H1 (cell line): ENCODE data around the gene RAD51B. TPM values are rescaled to one million over a fixed set of nuclear protein-coding genes. Genes with fewer than 3 reads are reported as not detected.

ENCODE experiments used
- CBX8 ChIP-seq: fragments of 300-800, 300-1000 bp; sonication (generic); IDR thresholded peaks from 2 replicates; pipeline ENCODE4 v1.7.1; 2016; ENCODE audit warnings: low read depth, low read length, borderline replicate concordance
- CHD7 ChIP-seq: fragments of 300-600 bp; sonication (generic); IDR thresholded peaks from 2 replicates; pipeline ENCODE4 v1.7.1; 2012; ENCODE audit warnings: low read length, moderate library complexity, mild to moderate bottlenecking, inconsistent platforms; ENCODE audit not compliant: insufficient replicate concordance
- NANOG ChIP-seq: IDR thresholded peaks from 2 replicates; pipeline ENCODE4 v1.6.1; 2011; ENCODE audit warnings: low read length, low read depth, mild to moderate bottlenecking, inconsistent platforms; ENCODE audit not compliant: insufficient read depth, poor library complexity, severe bottlenecking
- NRF1 ChIP-seq: IDR thresholded peaks from 2 replicates; pipeline ENCODE4 v1.6.1; 2011; ENCODE audit warnings: mild to moderate bottlenecking, low read depth, low read length, improper control_type of control experiment
- RNF2 ChIP-seq: fragments of 200-900, 300-1000 bp; sonication (generic); IDR thresholded peaks from 2 replicates; pipeline ENCODE4 v1.7.1; 2016; ENCODE audit warnings: borderline replicate concordance, low read depth, mild to moderate bottlenecking, antibody characterized with exemption, low read length; ENCODE audit not compliant: poor library complexity, severe bottlenecking; ENCODE audit errors: missing control alignments
- TBP ChIP-seq: IDR thresholded peaks from 2 replicates; pipeline ENCODE4 v1.6.1; 2011; ENCODE audit warnings: low read depth, low read length, improper control_type of control experiment
- TEAD4 ChIP-seq: IDR thresholded peaks from 2 replicates; pipeline ENCODE4 v1.6.1; 2012; ENCODE audit warnings: low read depth, low read length, inconsistent platforms, mixed read lengths
- polyA plus RNA-seq, 7 experiments: library from polyadenylated mRNA; depleted of rRNA in 3 of 7; stranded (reverse) in 5 of 7; unstranded in 2 of 7; fragments of >200 nt in 5 of 7; fragments of 200-250 nt in 2 of 7; gene quantifications; 1 replicate in 5 of 7; 2 replicates in 1 of 7; 4 replicates in 1 of 7; pipeline versions ENCODE4 v1.2.1 to v1.2.3, GENCODE V29; 2011 to 2013; ENCODE audit warnings: missing spikeins in 2 of 7, mixed read lengths in 2 of 7
- total RNA-seq: library from RNA; stranded (reverse); fragmentation: NEBNext Ultra II Directional; extraction: Animal tissue kit (Norgen Biotek cat#: 25700); gene quantifications from 2 replicates; pipeline ENCODE4 v1.2.1, GENCODE V29; 2021
- TF ChIP-seq, protein P1 (sequence below): IDR thresholded peaks from 2 replicates; pipeline ENCODE4 v1.6.1; 2011; ENCODE audit warnings: low read depth, mild to moderate bottlenecking, low read length; ENCODE audit not compliant: insufficient read depth

Gene RAD51B
- total and polyA plus RNA-seq, 2 of the 8 experiments (the other 6 are each of a cell fraction or from before 2014, with no cell fraction given) = 3.9 to 14.9 TPM

GRCh38 chr14:68363843-68364767 lies 544.5 kb downstream of the RAD51B start (continued):
- TF ChIP-seq CHD7 (peak; percentile 29), NRF1 (no peak), TBP (no peak; the same call in 1 of the 2 replicates), CBX8 (no peak), RNF2 (no peak), NANOG (no peak), TEAD4 (no peak)
- TF ChIP-seq, protein P1, sequence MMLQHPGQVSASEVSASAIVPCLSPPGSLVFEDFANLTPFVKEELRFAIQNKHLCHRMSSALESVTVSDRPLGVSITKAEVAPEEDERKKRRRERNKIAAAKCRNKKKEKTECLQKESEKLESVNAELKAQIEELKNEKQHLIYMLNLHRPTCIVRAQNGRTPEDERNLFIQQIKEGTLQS = no peak
